Mammary epithelial cell (primary cell): ENCODE measurements around the gene NPC2.

Experiments
- EZH2 ChIP-seq: IDR thresholded peaks from 2 replicates; pipeline ENCODE4 v1.6.1; 2012; ENCODE audit warnings: low read length, inconsistent platforms, borderline replicate concordance
- TF ChIP-seq, protein P1 (sequence below), 2 donors: IDR thresholded peaks in 1 of 2; conservative IDR thresholded peaks in 1 of 2; 2 replicates each; pipeline ENCODE4 v1.5.1; 2011 to 2012; ENCODE audit warnings: inconsistent platforms in 2 of 2, low read length in 2 of 2, mild to moderate bottlenecking in 2 of 2, control low read depth in 1 of 2, low read depth in 1 of 2; ENCODE audit not compliant: insufficient read depth in 1 of 2; ENCODE audit errors: extremely low read depth in 1 of 2

DNA sequence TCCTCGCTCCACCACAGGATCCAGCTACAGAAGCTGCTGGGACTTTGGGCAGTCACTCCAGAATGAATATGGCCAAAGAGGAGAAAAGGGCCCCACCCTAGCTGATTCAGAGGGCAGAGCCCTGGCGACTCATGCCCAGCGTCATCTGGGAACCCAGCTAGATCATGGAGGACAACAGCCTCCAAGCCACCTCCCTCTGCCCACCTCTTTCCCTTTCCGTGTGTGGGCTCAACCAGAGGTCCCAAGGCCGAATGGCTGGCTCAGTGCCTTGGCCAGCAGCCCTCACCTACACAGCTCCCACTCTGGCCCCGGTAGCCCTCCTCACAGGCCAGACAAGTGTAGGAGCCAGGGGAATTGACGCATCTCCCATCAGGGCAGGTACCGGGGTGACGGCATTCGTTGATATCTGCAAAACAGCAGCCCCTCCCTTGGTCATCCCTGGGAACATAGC is 17.9 kb upstream of the NPC2 start:
- TF ChIP-seq, protein P1, sequence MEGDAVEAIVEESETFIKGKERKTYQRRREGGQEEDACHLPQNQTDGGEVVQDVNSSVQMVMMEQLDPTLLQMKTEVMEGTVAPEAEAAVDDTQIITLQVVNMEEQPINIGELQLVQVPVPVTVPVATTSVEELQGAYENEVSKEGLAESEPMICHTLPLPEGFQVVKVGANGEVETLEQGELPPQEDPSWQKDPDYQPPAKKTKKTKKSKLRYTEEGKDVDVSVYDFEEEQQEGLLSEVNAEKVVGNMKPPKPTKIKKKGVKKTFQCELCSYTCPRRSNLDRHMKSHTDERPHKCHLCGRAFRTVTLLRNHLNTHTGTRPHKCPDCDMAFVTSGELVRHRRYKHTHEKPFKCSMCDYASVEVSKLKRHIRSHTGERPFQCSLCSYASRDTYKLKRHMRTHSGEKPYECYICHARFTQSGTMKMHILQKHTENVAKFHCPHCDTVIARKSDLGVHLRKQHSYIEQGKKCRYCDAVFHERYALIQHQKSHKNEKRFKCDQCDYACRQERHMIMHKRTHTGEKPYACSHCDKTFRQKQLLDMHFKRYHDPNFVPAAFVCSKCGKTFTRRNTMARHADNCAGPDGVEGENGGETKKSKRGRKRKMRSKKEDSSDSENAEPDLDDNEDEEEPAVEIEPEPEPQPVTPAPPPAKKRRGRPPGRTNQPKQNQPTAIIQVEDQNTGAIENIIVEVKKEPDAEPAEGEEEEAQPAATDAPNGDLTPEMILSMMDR (conservative IDR thresholded peaks at IDR 0.05 in 1 of 2, IDR thresholded peaks at IDR 0.05 in 1 of 2; ENCODE audit: extremely low read depth in 1 of 2, insufficient read depth in 1 of 2, low read depth in 1 of 2, low read length in 2 of 2), result no peak
- TF ChIP-seq EZH2, result no peak
